Endothelial cell of umbilical vein (primary cell): ENCODE data around the gene RPL31. TPM values are rescaled to one million over a fixed set of nuclear protein-coding genes. Genes with fewer than 3 reads are reported as not detected.

ENCODE experiments used
- BruUV-seq: library from RNA; stranded (reverse); fragments of 400-500 nt; replicated peaks from 2 replicates; lab custom pipeline; 2021; lab: Mats Ljungman, UMichigan
- CTCF ChIA-PET: fragments of 300-600, 350-600 bp; sonication (Branson Sonifier 250); formaldehyde crosslinking; loops from one replicate; lab custom pipeline; 2021; ENCODE audit warnings: antibody characterized with exemption, inconsistent platforms; lab: Charles Lee
- POLR2A ChIA-PET: fragments of 300-600, 350-600 bp; sonication (Branson Sonifier 250); formaldehyde crosslinking; loops from one replicate; lab custom pipeline; 2021; ENCODE audit warnings: antibody characterized with exemption, inconsistent platforms; lab: Charles Lee
- DNase-seq: peaks from one replicate; pipeline ENCODE4 v3.0.0-alpha.2; 2011; ENCODE audit warnings: low read depth, low spot score
- FAIRE-seq: peaks from 2 replicates; lab custom pipeline; 2011; peaks lifted over from hg19 to GRCh38; lab: Jason Lieb, UNC
- H2AFZ ChIP-seq: 2 replicates; pipeline ENCODE4 v1.6.0; 2012; ENCODE audit warnings: low read depth, low read length, control low read depth, inconsistent platforms
- H3K27ac ChIP-seq: 2 replicates; pipeline ENCODE4 v1.5.1; 2011; ENCODE audit warnings: low read depth, mild to moderate bottlenecking, control low read depth, low read length, moderate library complexity; ENCODE audit not compliant: insufficient read depth
- H3K27me3 ChIP-seq, 2 experiments: 2 replicates each; pipeline versions ENCODE4 v1.6.0 to v1.6.1; 2011; ENCODE audit warnings: low read length in 2 of 2, mixed read lengths in 1 of 2; ENCODE audit not compliant: control insufficient read depth in 2 of 2, insufficient read depth in 2 of 2
- H3K36me3 ChIP-seq, 2 experiments: 2 replicates in 1 of 2; 3 replicates in 1 of 2; pipeline ENCODE4 v1.5.1; 2011; ENCODE audit warnings: low read length in 2 of 2, mild to moderate bottlenecking in 1 of 2, moderate library complexity in 1 of 2; ENCODE audit not compliant: control insufficient read depth in 2 of 2, insufficient read depth in 2 of 2; ENCODE audit errors: extremely low read depth in 1 of 2
- H3K4me1 ChIP-seq: 3 replicates; pipeline ENCODE4 v1.5.1; 2011; ENCODE audit warnings: mild to moderate bottlenecking, low read length; ENCODE audit not compliant: control insufficient read depth, insufficient read depth; ENCODE audit errors: extremely low read depth
- H3K4me2 ChIP-seq: 2 replicates; pipeline ENCODE4 v1.6.1; 2011; ENCODE audit warnings: low read length, control low read depth, mixed read lengths; ENCODE audit not compliant: insufficient read depth
- H3K4me3 ChIP-seq, 3 experiments: fragments of 200-600 bp in 1 of 3; sonication (generic), shearing (Covaris generic) in 1 of 3; replicated peaks in 1 of 3; 2 replicates each; pipeline ENCODE4 v1.5.1; 2011 to 2016; ENCODE audit warnings: control low read depth in 3 of 3, low read length in 3 of 3, mild to moderate bottlenecking in 2 of 3, inconsistent platforms in 1 of 3, low read depth in 1 of 3, moderate library complexity in 1 of 3; ENCODE audit not compliant: insufficient read depth in 1 of 3
- H3K79me2 ChIP-seq: 2 replicates; pipeline ENCODE4 v1.6.0; 2012; ENCODE audit warnings: low read length, inconsistent platforms; ENCODE audit not compliant: control insufficient read depth, insufficient read depth
- H3K9ac ChIP-seq: replicated peaks from 2 replicates; pipeline ENCODE3; 2011; ENCODE audit warnings: low read length, control low read depth; ENCODE audit not compliant: insufficient read depth; ENCODE audit errors: extremely low read depth
- H3K9me1 ChIP-seq: replicated peaks from 3 replicates; pipeline ENCODE4 v1.6.0; 2011; ENCODE audit warnings: mild to moderate bottlenecking, low read length; ENCODE audit not compliant: control insufficient read depth, insufficient read depth; ENCODE audit errors: extremely low read depth
- H3K9me3 ChIP-seq: replicated peaks from 2 replicates; pipeline ENCODE4 v1.5.1; 2012; ENCODE audit warnings: low read length, inconsistent platforms; ENCODE audit not compliant: control insufficient read depth, insufficient read depth
- H4K20me1 ChIP-seq: replicated peaks from 2 replicates; pipeline ENCODE3; 2011; ENCODE audit warnings: mild to moderate bottlenecking, low read length; ENCODE audit not compliant: control insufficient read depth, insufficient read depth; ENCODE audit errors: extremely low read depth
- CTCF ChIP-seq, 2 donors: IDR thresholded peaks; 1 replicate in 1 of 2; 2 replicates in 1 of 2; pipeline ENCODE4 v1.5.1; 2011; ENCODE audit warnings: low read length in 2 of 2, mild to moderate bottlenecking in 2 of 2, moderate library complexity in 2 of 2, control low read depth in 1 of 2, inconsistent platforms in 1 of 2, low read depth in 1 of 2; ENCODE audit not compliant: insufficient read depth in 1 of 2; ENCODE audit errors: extremely low read depth in 1 of 2
- EZH2 ChIP-seq: IDR thresholded peaks from 2 replicates; pipeline ENCODE4 v1.6.1; 2012; ENCODE audit warnings: borderline replicate concordance, low read depth, mild to moderate bottlenecking, moderate library complexity, low read length, inconsistent platforms; ENCODE audit not compliant: severe bottlenecking
- FOS ChIP-seq: IDR thresholded peaks from 2 replicates; pipeline ENCODE4 v1.6.1; 2011; ENCODE audit warnings: mild to moderate bottlenecking, low read length, moderate library complexity, borderline replicate concordance; ENCODE audit not compliant: insufficient read depth
- GATA2 ChIP-seq: IDR thresholded peaks from 2 replicates; pipeline ENCODE4 v1.7.0; 2011; ENCODE audit warnings: low read depth, mild to moderate bottlenecking, moderate library complexity, mixed read lengths, low read length; ENCODE audit not compliant: insufficient read length, insufficient read depth
- JUN ChIP-seq: IDR thresholded peaks from 2 replicates; pipeline ENCODE4 v1.6.1; 2011; ENCODE audit warnings: borderline replicate concordance, low read depth; ENCODE audit not compliant: insufficient read length, insufficient read depth
- MAX ChIP-seq: IDR thresholded peaks from 2 replicates; pipeline ENCODE4 v1.6.1; 2011; ENCODE audit not compliant: insufficient read depth, insufficient read length
- MYC ChIP-seq: IDR thresholded peaks from one replicate; pipeline ENCODE4 v1.6.1; 2011; ENCODE audit warnings: mild to moderate bottlenecking, low read depth, low read length
- POLR2A ChIP-seq: IDR thresholded peaks from 2 replicates; pipeline ENCODE4 v1.6.1; 2012; ENCODE audit warnings: low read depth, mild to moderate bottlenecking, control low read depth, low read length
- POLR2AphosphoS5 ChIP-seq: IDR thresholded peaks from 2 replicates; pipeline ENCODE4 v1.6.1; 2012; ENCODE audit warnings: low read depth, mild to moderate bottlenecking, control low read depth, low read length, moderate library complexity; ENCODE audit not compliant: insufficient read depth
- dilution Hi-C: fragments of 300-500 bp; cut with MboI; formaldehyde crosslinking; loops from one replicate; pipeline ENCODE4 v1.15.0; 2019; ENCODE audit warnings: low sequenced_read_pairs; ENCODE audit not compliant: extremely low pct_ligation_motif_present
- intact Hi-C: fragments of 100-400 bp; cut with micrococcal nuclease; formaldehyde crosslinking; loops from one replicate; pipeline ENCODE4 v1.10.0; 2022
- polyA plus RNA-seq, 4 experiments: library from polyadenylated mRNA; depleted of rRNA in 3 of 4; stranded (reverse) in 3 of 4; unstranded in 1 of 4; fragments of >200 nt; gene quantifications; 2 replicates each; pipeline versions ENCODE4 v1.2.1 to v1.2.3, GENCODE V29; 2011 to 2012; ENCODE audit warnings: missing spikeins in 1 of 4
- total RNA-seq: library from RNA; stranded (reverse); gene quantifications from 2 replicates; pipeline ENCODE4 v1.2.3, GENCODE V29; 2021

The RPL31 gene
- total and polyA plus RNA-seq, 2 donors (not counting 3 experiments of a cell fraction or from before 2014, with no cell fraction given), result 1,137 to 1,355 TPM

- intact Hi-C loops (no loop called here), dilution Hi-C loops (no loop called here)
- POLR2A ChIA-PET, result no interaction called here
- H3K9ac ChIP-seq, result no peak overlapping the region
- H3K79me2 ChIP-seq, result no peaks in the 10 kb centered on the region
- DNase-seq (no peak), FAIRE-seq (no peak)
- peaks cover 15% of the 10 kb centered on the region for H3K4me1 ChIP-seq
- no peaks in the 10 kb centered on the region for H4K20me1 ChIP-seq
- no peaks in the 10 kb centered on the region for H3K9me3 ChIP-seq
- H3K27me3 ChIP-seq, result no peaks in the 10 kb centered on the region
- CTCF ChIA-PET, result interaction anchor here (0.9 to 1.5 kb wide), 3 partner anchors 230 to 354 kb away, joined by 3 to 4 read pairs (median 4); no protein-coding TSS in a partner anchor
- BruUV-seq, result no TSS peak
- H3K9me1 ChIP-seq, result no peaks in the 10 kb centered on the region
- H2AFZ ChIP-seq, result no peak overlapping the region
- TF ChIP-seq GATA2 (no peak), CTCF (IDR thresholded peaks at IDR 0.05; ENCODE audit: extremely low read depth in 1 of 2, insufficient read depth in 1 of 2, low read depth in 1 of 2, low read length in 2 of 2) (no peak), EZH2 (no peak), FOS (no peak), JUN (no peak), MYC (no peak), MAX (no peak), POLR2A (no peak), POLR2AphosphoS5 (no peak)
- H3K27ac ChIP-seq, result no peak overlapping the region
- H3K36me3 ChIP-seq, result peaks cover 0 to 8% of the 10 kb centered on the region in 2 experiments
- no peak overlapping the region for H3K4me3 ChIP-seq
- H3K4me2 ChIP-seq, result no peak overlapping the region
These were observed 41.4 kb upstream of the RPL31 start for GRCh38 chr2:100960688-100961087.
